Measurements from ENCODE around the gene NCKAP1.
"Not testable (repeated sequence)": the region's sequence is repeated elsewhere in the genome, so short reads cannot be mapped to it uniquely, and the experiment has no call there.

The NCKAP1 gene

GRCh38 chr2:183037074-183037552 is 1.1 kb downstream of the NCKAP1 start:
- DNase-seq: no peak

GRCh38 chr2:183035954-183036669 is 2.1 kb downstream of the NCKAP1 start:
- DNase-seq: no peak

- DNase-seq: no peak
Measured at GRCh38 chr2:183035298-183035953, 2.8 kb downstream of the NCKAP1 start.

- DNase-seq: no peak
Measured at GRCh38 chr2:183034806-183035205, 3.5 kb downstream of the NCKAP1 start.

- no peak for DNase-seq
Measured at GRCh38 chr2:183033951-183034350, 4.3 kb downstream of the NCKAP1 start.

GRCh38 chr2:183031911-183032794 is 6.1 kb downstream of the NCKAP1 start:
- DNase-seq: no peak

GRCh38 chr2:183029219-183029618 is 9.0 kb downstream of the NCKAP1 start:
- no peak for DNase-seq

GRCh38 chr2:183028108-183028507 is 10.1 kb downstream of the NCKAP1 start:
- no peak for DNase-seq

- no peak for DNase-seq
Measured at GRCh38 chr2:183027443-183027842, 10.8 kb downstream of the NCKAP1 start.

GRCh38 chr2:183026424-183026823 is 11.8 kb downstream of the NCKAP1 start:
- DNase-seq: no peak

GRCh38 chr2:183025993-183026392 is 12.3 kb downstream of the NCKAP1 start:
- DNase-seq: no peak

- DNase-seq: no peak
Measured at GRCh38 chr2:183024339-183025095, 13.7 kb downstream of the NCKAP1 start.

GRCh38 chr2:183022711-183023110 is 15.5 kb downstream of the NCKAP1 start:
- DNase-seq: no peak

GRCh38 chr2:183021613-183022012 is 16.6 kb downstream of the NCKAP1 start:
- DNase-seq: no peak

GRCh38 chr2:183019718-183020442 is 18.4 kb downstream of the NCKAP1 start:
- no peak for DNase-seq

- not testable (repeated sequence) for DNase-seq
Measured at GRCh38 chr2:183017845-183018244, 20.4 kb downstream of the NCKAP1 start.

GRCh38 chr2:183014005-183014404 is 24.3 kb downstream of the NCKAP1 start:
- DNase-seq: no peak

- no peak for DNase-seq
Measured at GRCh38 chr2:183011743-183012142, 26.5 kb downstream of the NCKAP1 start.

- peak; percentile 71 for DNase-seq
Measured at GRCh38 chr2:183010112-183010511, 28.1 kb downstream of the NCKAP1 start.

GRCh38 chr2:183009249-183009899 is 28.9 kb downstream of the NCKAP1 start:
- no peak for DNase-seq

- no peak for DNase-seq
Measured at GRCh38 chr2:183001948-183002347, 36.3 kb downstream of the NCKAP1 start.

Measured in islet precursor cell (in vitro differentiated cells).